ENCODE results near the gene TMEM132A. TPM values are rescaled to one million over a fixed set of nuclear protein-coding genes. Genes with fewer than 3 reads are reported as not detected.
A peak's percentile ranks its signal among the peaks of the same experiment; 100 is the strongest.

TMEM132A gene
- total RNA-seq, 2 donors from 2014 or later, result 12.3 to 20.7 TPM

DNA sequence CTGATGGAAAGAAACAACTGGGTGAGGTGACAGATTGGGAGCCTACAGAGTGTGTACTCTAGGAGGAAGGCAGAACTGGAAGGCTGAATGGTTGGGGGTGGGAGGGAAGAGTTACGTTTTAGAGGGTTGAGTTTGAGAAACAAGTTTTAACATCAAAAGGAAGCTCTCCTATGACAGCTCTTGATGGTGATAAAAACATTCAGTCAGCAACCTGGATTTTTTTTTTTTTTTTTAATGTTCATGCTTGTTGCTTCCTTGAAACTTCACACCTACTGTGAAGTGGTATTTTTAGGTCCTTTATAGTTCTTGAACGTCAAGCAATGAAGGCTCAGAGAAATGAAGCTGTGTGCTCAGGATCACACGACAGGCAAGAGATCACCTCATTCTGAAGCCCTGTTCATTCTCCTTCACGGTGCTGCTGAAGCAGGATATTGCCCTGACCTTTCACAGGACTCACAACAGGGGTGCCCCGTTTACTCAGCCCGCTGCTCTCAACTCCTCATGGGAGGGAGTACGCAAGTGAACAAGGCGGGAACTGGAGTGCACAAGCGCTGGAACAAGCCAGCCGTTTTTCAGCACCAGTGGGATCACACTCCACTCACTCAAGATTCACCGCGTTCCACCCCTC, 11.9 kb upstream of the TMEM132A start:
- H3K36me3 ChIP-seq, result no peaks in the 10 kb centered on the region
- intact Hi-C loops (cut with DNase I), result no loop called here
- peaks cover 4% of the 10 kb centered on the region for H3K4me1 ChIP-seq
- H3K9ac ChIP-seq (ENCODE audit: low read depth in 2 of 2, low read length in 2 of 2), result no peak overlapping the region
- H3K27me3 ChIP-seq, result no peaks in the 10 kb centered on the region
- TF ChIP-seq CTCF (IDR thresholded peaks at IDR 0.05), result no peak
- H3K9me3 ChIP-seq, result no peaks in the 10 kb centered on the region
- DNase-seq, result no peak
- H3K4me3 ChIP-seq, result no peak overlapping the region
- no peak overlapping the region for H3K27ac ChIP-seq

- H3K27ac ChIP-seq, result peak overlapping the region; percentile 73
- H3K9ac ChIP-seq (ENCODE audit: low read depth in 2 of 2, low read length in 2 of 2), result peak overlapping the region; percentile 88 to 90
- no peak for TF ChIP-seq CTCF (IDR thresholded peaks at IDR 0.05)
- no peaks in the 10 kb centered on the region for H3K36me3 ChIP-seq
- H3K27me3 ChIP-seq, result no peaks in the 10 kb centered on the region
- intact Hi-C loops (cut with DNase I), result no loop called here
- no peaks in the 10 kb centered on the region for H3K9me3 ChIP-seq
- peaks cover 4% of the 10 kb centered on the region for H3K4me1 ChIP-seq
- H3K4me3 ChIP-seq, result peak overlapping the region; percentile 78
- no peak for DNase-seq
Observed at GRCh38 chr11:60912851-60913528, 11.3 kb upstream of the TMEM132A start.

DNA sequence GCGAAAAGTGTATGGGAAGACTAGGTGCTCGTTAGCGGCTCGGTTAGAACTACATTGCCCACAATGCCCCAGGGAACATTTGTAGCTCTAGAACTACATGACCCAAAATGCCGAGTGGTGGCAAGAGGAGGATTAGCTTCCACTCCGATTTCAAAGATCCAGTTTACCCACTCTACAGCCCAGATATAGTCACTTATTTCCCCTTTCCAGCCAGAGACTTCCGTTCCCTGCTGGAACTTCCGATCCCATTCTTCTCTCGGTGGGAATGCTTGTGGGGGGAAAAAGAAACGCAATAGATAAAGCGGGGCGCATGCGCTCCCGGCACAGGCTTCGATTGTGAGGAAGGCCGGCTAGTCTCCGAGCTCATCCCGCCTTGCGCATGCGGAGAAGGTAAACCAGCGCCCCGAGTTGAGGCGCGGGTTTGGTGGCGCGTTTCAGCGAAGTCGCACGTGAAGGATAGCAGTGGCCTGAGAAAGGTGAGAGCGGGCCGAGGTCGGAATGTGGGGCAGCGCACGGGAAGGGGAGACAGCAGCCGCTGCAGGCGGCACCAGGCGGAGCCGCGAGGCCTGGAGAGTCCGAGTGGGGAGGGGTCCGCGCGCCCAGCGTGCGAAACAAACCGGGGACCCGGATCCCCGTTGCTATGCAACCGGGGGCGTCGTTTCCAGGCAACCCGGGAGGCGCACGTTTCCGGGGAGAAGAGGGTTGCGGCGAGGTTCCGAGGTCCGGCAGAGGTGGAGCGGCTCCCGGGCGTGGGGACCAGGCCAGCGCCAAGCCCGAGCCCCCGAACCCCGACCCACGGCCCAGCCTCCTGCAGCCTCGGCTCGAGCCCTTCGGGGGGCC, 10.2 kb upstream of the TMEM132A start, which contains the start of gene TMEM109:
TMEM109 (plus strand) TSS at position 366 of the 840 bp plus-strand sequence. CDS start 5,536 bp downstream, outside the sequence.
- Histone ChIP-seq H3K9me3 (no peaks in the 10 kb centered on the region), H3K4me1 (peaks cover 4% of the 10 kb centered on the region), H3K27ac (peak within 1 kb of the TSS; percentile 73), H3K27me3 (no peaks in the 10 kb centered on the region), H3K4me3 (peak within 1 kb of the TSS; percentile 78), H3K9ac (ENCODE audit: low read depth in 2 of 2, low read length in 2 of 2) (peak within 1 kb of the TSS; percentile 88 to 90), H3K36me3 (no peaks in the 10 kb centered on the region)
- DNase-seq, result peak; percentile 91
- intact Hi-C loops (cut with DNase I), result no loop called here
- TF ChIP-seq CTCF (IDR thresholded peaks at IDR 0.05), result no peak

GRCh38 chr11:60914633-60915247, 9.5 kb upstream of the TMEM132A start:
- H3K9ac ChIP-seq (ENCODE audit: low read depth in 2 of 2, low read length in 2 of 2), result peak overlapping the region; percentile 88 to 90
- H3K27me3 ChIP-seq, result no peaks in the 10 kb centered on the region
- no peak for TF ChIP-seq CTCF (IDR thresholded peaks at IDR 0.05)
- peak; percentile 52 for DNase-seq
- H3K36me3 ChIP-seq, result no peaks in the 10 kb centered on the region
- peak overlapping the region; percentile 73 for H3K27ac ChIP-seq
- no peaks in the 10 kb centered on the region for H3K9me3 ChIP-seq
- peak overlapping the region; percentile 78 for H3K4me3 ChIP-seq
- intact Hi-C loops (cut with DNase I), result no loop called here
- peaks cover 4% of the 10 kb centered on the region for H3K4me1 ChIP-seq

Measured in colonic mucosa (tissue), 4 donors.